HG03460 (cell line): ENCODE measurements around the gene SYNGR4.
"Not testable (repeated sequence)": the region's sequence is repeated elsewhere in the genome, so short reads cannot be mapped to it uniquely, and the experiment has no call there.

Source experiments
- ATAC-seq: cut with Tn5 transposase; IDR thresholded peaks from one replicate; pipeline ENCODE4 v1.9.1; 2021; ENCODE audit not compliant: unreplicated experiment

SYNGR4 gene

DNA sequence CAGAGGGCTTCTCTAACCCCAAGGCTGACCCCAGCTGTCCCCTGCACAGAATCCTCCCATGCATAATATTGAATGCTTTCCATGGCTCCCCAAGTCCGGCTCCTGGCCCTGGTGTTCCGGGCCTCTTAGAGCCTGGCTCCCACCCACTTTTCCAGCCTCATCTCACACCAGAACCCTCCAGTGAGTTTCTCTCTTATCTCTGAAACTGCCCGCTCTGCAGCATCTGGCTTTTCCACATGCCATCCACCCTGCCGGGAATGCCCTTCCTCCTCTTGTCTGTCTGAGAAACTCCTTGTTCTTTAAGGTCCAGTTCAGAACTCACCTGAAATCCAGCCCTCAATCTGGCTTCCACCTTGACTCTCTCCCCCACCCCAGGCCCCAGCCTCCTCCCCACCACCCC is 6.8 kb downstream of the SYNGR4 start:
- ATAC-seq = no peak

DNA sequence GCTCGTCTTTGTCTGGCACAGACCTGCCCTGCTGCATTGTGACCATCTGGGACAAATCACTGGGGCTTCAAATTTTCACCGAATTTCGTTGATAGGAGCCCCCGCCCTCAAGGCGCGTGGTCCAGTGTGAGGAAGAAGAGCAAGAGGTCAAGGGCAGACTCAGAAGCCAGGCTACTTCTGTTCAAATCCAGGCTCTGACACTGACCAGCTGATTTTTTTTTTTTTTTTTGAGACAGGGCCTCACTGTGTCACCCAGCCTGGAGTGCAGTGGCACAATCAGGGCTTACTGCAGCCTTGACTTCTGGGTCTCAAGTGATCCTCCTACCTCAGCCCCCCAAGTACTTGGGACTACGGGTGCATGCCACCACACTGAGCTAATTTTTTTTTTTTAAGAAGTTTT is 7.2 kb downstream of the SYNGR4 start:
- no peak for ATAC-seq

DNA sequence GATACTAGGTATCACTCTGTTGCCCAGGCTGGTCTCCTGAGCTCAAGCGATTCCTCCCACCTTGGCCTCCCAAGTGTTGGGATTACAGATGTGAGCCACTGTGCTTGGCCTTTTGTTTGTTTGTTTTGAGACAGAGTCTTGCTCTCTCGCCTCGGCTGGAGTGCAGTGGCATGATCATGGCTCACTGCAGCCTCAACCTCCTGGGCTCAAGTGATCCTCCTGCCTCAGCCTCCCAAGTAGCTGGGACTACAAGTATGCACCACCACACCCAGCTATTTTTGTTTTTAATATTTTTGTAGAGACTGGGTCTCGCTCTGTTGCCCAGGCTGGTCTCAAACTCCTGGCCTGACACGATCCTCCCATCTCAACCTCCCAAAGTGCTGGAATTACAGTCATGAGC is 7.6 kb downstream of the SYNGR4 start:
- ATAC-seq = not testable (repeated sequence)

DNA sequence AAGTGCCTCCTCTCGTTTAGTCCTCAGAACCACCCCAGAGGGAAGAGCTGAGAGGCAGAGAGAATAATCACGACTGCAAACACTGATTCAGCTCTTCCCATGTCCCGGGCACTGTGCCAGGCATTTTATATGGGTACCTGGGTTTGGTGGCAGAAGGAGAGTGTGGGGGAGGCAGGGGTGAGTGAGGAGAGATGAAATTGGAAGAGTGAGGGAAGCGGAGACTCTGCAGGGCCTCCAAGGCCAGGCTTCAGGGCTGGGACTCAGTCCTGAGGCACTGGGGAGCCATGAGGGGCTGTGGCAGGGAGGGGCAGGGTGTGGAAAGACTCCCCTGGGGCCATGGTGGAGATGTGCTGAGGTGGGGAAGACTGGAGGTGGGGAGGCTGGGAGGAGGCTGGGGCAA is 8.7 kb downstream of the SYNGR4 start:
- no peak for ATAC-seq

DNA sequence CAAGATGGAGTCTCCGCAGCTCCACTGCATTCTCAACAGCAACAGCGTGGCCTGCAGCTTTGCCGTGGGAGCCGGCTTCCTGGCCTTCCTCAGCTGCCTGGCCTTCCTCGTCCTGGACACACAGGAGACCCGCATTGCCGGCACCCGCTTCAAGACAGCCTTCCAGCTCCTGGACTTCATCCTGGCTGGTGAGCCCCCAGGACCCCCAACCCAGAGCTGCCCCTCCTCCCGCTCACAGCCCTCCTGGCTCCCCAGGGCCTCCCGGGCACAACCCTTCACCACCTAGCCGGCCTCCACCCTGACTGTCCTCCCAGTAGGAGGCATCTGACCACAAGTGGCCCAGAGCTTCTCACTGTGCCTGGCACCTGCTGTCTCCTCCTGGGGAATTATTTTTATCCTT is 9.4 kb downstream of the SYNGR4 start:
- ATAC-seq = no peak

DNA sequence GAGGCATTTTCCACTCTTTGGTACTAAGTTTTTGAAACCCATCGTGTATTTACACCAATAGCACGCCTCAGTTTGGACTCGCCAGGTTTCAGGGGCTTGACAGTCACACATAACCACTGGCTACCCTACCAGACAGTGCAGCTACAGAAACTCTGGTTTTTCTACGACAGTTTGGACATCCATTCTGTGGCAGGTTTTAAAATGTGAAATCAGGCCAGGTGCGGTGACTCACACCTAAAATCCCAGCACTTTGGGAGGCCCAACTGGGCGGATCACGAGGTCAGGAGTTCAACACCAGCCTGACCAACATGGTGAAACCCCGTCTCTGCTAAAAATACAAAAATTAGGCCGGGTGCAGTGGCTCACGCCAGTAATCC is 14.0 kb downstream of the SYNGR4 start:
- no peak for ATAC-seq

DNA sequence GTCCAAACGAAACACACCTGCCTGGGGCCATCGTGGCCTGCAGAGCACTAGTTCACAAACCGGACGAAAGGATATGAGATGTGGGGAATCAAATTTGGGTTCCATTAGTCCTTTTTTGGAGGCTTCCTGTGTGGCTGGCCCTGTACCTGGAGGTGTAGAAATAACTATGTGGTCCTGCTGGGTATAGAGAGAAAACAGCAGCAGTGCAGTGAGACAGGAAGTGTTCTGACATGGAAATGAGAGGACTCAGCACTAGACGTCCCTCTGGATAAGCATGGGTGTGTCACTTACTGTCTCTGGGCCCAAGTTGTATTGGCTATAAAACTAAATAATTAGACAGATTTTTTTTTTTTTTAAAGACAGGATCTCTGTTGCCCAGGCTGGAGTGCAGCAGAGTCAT is 14.9 kb downstream of the SYNGR4 start:
- ATAC-seq = no peak

DNA sequence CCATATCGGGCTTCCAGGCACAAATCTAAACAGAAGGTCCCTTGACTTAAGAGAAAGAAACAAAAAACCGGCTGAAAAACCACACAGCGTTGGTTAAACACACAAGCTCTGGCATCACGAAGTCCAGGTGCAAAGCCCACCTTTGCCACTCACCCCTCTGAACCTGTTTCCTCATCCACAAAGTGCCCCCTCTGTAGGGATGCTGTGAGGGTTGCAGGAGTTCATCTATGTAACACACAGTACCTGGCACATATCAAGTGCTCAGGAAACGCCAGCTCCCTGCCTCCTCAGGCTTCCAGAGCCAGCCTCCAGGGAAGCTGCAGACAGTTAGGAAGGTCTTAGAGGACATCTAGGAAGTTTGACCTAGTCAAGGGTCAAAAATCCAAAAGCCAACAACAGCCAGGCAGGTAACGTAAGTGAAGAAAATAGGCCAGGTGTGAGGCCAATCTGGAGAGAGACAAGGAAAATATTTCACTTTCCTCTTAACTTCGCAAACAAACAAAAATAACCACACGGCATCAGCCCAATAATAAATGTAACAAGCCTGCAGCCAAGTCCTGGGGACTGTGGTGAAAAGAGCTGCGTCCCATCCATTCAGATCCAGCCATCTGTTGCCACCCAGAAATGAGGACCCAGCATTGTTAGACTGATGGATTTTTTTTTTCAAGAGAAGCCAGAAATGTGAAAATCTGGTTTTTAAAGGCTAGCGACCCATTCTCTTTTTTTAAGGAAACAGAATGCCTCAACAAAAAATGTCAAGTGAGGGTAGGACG is 17.2 kb downstream of the SYNGR4 start:
- ATAC-seq = no peak

DNA sequence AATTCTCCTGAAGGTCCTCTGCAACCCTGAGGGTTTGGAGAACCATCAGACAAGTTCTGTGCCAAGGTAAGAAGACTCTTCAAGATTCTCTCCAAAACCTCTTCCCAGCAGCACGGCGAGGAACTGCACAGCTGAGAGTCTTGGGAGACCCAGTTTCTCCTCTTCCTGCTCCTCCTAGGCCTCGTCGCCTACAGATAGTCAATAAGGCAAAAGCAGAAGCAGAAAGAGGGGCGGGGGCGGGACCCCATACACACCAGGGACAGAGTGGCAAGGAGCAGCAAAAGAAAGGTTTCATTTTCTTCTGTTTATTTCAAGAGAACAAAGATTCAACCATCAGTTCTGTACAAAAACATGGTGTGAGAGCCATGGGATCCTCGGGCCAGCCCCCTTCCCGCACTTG is 18.1 kb downstream of the SYNGR4 start:
- ATAC-seq = no peak

DNA sequence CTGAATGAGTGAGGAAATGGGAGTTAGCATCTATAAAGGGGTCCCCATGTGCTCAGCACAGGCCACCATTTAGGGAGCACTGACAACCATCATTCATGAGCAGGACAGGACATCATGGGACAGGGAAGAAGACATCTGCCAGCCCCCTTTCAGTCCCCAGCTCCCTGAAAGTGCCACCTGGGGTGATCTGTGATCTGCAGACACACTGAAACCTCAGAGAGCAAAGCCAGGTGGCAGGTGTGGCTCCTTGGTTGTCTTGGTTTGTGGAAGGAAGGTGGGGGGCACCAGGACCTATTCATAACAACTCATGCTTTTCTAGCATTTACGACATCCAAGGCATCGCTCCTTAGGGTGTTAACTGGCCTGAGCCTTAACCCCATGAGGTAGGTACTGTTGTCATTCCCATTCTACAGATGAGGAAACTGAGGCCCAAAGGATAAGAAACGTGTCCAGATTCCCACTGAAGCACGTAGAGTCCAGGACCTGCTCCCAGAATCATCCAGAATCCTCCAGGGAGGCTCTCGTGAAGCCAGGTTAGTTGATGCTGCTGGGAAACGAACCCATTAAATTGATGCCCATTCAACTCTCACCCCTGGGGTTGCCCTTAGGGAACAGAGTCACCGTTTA is 21.4 kb downstream of the SYNGR4 start:
- no peak for ATAC-seq

DNA sequence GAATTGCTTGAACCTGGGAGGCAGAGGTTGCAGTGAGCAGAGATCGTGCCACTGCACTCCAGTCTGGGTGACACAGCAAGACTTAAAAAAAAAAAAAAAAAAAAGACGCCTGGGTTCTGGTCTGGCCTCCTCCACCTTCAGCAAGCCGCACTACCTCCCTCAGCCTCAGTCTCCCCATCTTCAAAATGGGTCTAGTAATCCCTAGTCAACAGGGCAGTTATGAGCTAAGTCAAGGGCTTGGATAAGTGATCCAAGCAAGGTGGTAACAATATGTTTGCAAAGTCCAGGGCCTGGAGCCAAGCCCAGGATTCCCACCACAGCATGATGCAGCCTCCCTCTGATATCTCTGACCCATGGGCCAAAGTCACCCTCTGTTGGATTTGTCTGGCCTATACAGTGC is 22.8 kb downstream of the SYNGR4 start:
- ATAC-seq = no peak

DNA sequence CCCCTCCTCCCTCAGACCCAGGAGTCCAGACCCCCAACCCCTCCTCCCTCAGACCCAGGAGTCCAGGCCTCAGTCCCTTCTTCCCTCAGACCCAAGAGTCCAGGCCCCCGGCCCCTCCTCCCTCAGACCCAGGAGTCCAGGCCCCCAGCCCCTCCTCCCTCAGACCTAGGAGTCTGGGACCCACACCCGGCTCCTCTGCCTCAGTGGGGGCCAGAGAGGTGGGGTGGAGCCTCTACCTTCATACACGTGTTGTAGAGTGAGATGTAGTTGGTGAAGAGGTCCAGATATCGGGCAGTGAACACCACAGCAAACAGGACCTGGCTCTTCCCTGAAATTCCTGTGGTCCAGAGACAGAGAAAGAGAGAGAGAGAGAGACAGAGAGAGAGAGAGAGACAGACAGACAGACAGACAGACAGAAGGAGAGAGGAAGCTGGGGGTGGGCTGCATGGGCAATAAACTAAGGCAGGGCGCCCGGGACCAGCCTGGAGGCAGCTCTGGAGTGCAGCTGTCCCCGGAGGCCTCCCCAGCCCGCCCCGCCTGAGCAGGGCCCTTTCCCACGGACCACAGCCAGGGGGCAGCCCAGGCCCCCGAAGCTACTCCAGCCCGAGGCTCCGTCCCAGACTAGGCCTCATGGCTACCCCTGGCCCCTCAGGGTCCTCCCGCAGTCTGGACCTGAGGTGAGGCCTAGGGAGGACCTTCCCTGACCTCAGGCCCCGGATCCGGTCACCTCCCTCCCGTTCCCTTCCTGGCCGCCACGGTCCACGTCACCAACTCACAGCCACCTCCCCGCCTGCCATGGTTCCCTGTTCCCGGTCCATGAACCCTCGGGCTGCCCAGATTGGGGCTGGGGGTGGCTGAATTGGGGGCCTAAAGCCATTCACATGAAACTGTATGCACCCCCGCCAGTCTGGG is 26.3 kb downstream of the SYNGR4 start:
- no peak for ATAC-seq

DNA sequence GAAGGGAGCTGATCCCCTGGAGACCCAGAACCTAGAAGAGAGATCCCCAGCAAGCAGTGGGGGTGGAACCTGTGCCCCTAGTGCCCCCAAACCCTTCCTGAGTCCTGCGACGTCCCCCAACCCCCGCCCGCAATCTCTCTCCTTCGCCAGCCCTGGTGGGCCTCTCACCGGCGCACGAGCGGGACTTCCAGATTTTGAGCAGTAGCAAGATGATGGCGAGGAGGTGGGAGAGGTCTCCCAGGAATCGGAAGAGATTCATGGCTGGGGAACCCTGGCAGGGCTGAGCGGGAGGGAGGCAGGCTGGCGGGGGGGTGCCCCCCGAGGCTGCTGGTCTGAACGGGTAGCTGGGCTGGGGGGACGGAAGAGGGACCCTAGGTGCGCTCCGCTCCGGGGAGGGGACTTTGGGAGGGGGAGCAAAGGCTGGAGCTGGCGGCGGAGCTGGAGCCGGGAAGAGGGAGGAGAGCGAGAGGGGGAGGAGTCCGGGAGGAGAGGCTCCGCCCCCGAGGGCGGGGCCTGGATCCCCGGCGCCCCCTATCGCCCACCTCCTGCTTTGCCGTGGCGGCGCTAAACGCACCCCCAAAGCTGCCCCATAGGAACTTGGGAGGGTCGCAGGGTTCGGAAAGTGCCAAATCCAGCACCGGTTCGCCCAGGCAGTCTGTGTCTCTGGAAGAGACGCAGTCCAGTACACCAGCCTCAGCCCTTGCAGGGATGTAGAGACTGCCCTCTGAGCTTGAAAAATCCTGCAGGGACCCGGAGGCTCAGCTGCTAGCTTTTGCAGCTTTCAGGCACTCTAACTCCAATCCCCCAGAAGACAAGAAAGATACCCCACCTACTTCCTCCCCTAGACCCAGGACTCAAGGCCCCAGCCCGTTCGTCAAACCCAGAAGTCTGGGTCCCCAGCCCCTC is 27.2 kb downstream of the SYNGR4 start, which contains the start of gene KDELR1:
Gene KDELR1 (minus strand): TSS at position 452 of the 906 bp plus-strand sequence. CDS start 193 bp downstream, at position 259.
- no peak for ATAC-seq

DNA sequence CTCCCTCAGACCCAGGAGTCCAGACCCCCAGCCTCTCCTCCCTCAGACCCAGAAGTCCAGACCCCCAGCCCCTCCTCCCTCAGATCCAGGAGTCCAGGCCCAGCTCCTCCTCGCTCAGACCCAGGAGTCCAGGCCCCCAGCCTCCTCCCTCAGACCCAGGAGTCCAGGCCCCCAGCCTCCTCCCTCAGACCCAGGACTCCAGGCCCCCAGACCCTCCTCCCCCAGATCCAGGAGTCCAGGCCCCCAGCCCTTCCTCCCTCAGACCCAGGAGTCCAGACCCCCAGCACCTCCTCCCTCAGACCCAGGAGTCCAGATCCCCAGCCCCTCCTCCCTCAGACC is 27.8 kb downstream of the SYNGR4 start:
- ATAC-seq = not testable (repeated sequence)

DNA sequence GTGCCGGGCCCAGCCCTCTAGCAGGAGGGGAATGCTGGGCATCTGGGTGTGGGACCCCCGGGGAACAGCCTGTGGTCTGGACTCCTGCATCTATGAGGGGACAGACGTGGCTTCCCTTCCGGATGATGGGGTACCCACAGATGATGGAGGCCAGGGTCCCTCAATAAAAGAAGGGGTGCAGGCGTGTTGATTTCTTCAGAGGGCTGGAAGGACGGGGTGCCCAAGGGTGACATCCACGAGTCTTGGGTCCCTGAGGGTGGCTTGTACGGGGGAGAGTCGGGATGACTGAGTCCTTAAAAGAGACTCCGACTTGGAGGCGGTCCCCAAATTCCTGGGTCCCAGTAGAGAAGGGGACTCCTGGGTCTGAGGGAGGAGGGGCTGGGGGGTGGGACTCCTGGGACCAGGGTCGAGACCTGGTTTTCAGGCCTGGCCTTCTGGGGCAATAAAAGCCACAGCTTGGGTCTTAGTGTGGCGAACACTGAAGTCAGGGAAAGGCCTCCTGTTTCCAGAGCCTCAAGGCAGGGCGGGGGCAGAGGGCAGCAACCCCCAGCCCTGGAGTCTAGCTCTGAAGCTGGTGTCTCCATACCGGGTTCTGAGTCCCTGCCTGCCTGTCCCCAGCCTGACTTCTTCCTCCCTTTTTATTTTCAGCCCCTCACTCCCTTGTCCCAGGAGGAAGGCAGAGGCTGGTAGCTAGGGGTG is 28.8 kb downstream of the SYNGR4 start:
- no peak for ATAC-seq

DNA sequence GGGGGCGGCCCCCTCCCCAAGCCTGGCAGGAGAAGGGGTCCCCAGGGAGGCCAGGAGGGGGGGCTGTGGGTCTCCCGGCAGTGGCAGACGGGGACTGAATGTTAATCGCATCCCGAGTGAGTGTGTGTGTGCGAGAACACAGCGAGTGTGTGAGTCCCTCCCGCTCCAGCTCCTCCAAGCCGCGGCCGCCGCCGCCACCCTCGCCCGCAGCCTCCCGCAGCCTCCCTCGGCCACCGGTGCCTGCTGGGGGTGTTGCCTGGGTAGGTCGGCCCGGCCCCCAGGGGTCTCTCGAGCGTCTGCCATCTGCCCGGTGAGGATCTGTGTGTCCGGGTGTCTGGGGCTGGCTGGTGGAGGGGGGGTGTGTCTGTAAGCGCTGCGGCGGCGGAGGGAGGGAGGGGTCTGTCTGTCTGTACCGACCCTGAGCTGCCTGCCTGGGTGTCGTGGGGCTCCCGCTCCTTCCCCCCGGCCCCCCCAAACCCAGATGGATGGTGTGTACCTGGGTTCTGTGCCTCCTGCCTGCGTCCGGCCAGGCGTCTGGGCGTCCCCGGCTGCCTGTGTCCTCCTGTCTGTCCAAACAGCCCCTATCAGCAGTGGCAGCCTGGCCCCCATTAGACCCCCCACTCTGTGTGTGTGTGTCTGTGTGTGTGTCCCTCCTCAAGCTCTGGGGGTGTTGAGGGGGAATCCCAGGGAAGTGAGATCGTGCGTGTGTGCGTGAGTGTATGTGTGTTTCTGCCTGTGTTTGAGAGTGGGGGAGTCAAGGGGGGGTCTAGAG is 29.6 kb downstream of the SYNGR4 start, which contains the start of gene GRIN2D:
Gene GRIN2D (plus strand): TSS at position 110 of the 772 bp plus-strand sequence. CDS start 4,725 bp downstream, outside the sequence.
- ATAC-seq = no peak

DNA sequence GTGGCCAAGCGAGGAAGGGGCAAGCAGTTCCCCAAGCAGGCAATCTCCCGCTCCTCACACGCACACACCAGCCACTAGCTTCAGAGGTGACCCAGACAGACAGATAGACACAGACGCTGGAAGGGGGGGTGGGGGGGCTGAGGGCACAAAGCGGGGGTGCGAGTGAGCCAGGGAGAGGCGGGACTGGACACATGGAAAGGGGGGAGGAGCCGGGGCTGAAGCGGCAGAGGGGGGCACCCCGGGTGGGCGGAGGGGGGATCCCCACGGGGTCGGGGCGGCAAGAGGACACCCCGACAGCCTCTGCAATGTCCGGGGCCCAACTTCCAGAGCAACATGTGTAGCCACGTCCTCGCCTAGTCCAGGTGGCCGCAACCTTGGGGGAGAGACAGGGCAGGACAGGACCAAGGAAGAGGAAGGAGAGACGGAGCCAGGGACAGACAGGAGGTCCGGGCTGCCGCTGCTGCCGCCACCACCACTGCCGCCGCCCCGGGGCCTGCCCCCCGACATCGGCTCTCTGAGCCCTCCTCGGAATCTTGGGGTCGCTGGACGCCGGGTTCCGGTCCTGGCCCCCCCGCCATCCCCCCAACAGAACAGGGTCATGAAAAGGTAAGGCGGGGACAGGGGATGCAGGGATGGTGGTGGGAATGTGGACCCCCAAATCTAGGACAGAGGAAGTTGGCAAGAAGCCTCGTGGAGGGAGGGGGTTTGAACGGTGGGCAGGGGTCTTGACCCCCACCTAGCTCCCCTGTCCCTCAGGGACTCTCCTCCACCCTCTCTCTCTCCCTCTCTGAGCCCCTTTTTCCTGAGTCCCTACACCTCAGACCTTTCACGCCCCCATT is 30.4 kb downstream of the SYNGR4 start:
- ATAC-seq = no peak

DNA sequence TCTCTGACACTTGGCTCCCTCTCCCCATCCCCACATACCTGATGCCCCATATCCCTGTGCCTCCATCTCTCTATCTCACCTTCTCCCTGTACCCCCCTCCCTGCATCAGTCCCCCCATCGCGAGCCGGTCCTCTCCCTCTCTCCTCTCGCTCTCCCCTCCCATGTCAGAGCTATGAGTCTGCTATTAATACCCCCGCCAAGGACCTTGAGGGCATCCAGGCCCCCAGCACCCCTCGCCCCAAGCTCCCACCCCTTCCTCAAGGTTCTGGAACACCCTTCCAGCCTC is 30.9 kb downstream of the SYNGR4 start:
- ATAC-seq = no peak

DNA sequence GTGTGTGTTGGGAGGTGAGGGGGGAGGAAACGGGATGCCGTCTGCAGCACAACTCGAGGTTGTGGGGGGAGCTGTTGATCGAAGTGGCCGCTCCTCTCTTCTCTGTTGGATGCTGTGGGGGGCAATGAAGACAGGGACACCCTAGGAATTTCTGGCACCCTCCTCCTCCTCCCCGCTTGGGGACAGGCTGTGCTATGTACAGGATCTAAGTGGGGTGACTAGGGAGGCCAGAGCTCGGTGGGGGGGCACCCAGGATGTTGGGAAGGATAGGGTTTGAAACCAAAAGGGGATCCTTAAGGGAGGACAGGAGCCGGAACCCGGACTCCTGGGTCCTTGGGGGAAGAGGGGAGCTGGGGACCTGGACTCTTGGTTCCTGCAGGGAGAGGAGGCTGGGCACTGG is 31.3 kb downstream of the SYNGR4 start:
- no peak for ATAC-seq
